GM12878 (cell line): Measurements from ENCODE around the gene CORO1C. TPM values are rescaled to one million over a fixed set of nuclear protein-coding genes. Genes with fewer than 3 reads are reported as not detected.

Experiments
- ATAC-seq: fragments of 200-7000 bp; cut with Tn5 transposase; 3 replicates; pipeline ENCODE4 v1.9.1; 2020; ENCODE audit warnings: mild to moderate bottlenecking, moderate library complexity
- BruUV-seq: library from RNA; stranded (reverse); fragments of 400-500 nt; replicated peaks from 2 replicates; lab custom pipeline; 2021; lab: Mats Ljungman, UMichigan
- CTCF ChIA-PET: fragments of 300-600 bp; sonication (Branson Sonifier 250); formaldehyde crosslinking; extraction: SDS; loops from one replicate; lab custom pipeline; 2021; ENCODE audit warnings: inconsistent platforms; lab: Yijun Ruan, JAX
- POLR2A ChIA-PET: fragments of 350-600 bp; formaldehyde crosslinking; extraction: SDS; loops from one replicate; lab custom pipeline; 2021; ENCODE audit warnings: inconsistent platforms; lab: Charles Lee
- RAD21 ChIA-PET: fragments of 300-600 bp; sonication (Branson Sonifier 250); formaldehyde crosslinking; loops from one replicate; lab custom pipeline; 2023; ENCODE audit warnings: antibody characterized with exemption; ENCODE audit not compliant: unreplicated experiment; lab: Charles Lee
- SMC1A ChIA-PET: fragments of 300-600 bp; sonication (Branson Sonifier 250); formaldehyde crosslinking; loops from one replicate; lab custom pipeline; 2023; ENCODE audit not compliant: unreplicated experiment, uncharacterized antibody; lab: Charles Lee
- DNase-seq: peaks from one replicate; pipeline ENCODE4 v3.0.0-alpha.2; 2011; ENCODE audit warnings: low read depth, low spot score
- FAIRE-seq: peaks from 3 replicates; lab custom pipeline; 2011; peaks lifted over from hg19 to GRCh38; lab: Jason Lieb, UNC
- H2AFZ ChIP-seq: 2 replicates; pipeline ENCODE4 v1.6.0; 2011; ENCODE audit warnings: low read depth, low read length, control low read depth; ENCODE audit not compliant: control insufficient read depth
- H3K27ac ChIP-seq: 2 replicates; pipeline ENCODE4 v1.5.1; 2011; ENCODE audit warnings: control low read depth; ENCODE audit not compliant: control insufficient read depth, insufficient read depth
- H3K27me3 ChIP-seq, 2 experiments: replicated peaks in 1 of 2; 2 replicates each; pipeline versions ENCODE4 v1.6.0 to v1.6.1; 2011; ENCODE audit warnings: low read length in 1 of 2; ENCODE audit not compliant: control insufficient read depth in 2 of 2, insufficient read depth in 2 of 2
- H3K36me3 ChIP-seq, 2 experiments: 2 replicates each; pipeline ENCODE4 v1.5.1; 2011; ENCODE audit warnings: low read length in 1 of 2; ENCODE audit not compliant: control insufficient read depth in 2 of 2, insufficient read depth in 2 of 2
- H3K4me1 ChIP-seq: 2 replicates; pipeline ENCODE4 v1.6.1; 2011; ENCODE audit warnings: mild to moderate bottlenecking, low read length, moderate library complexity, mixed read lengths; ENCODE audit not compliant: control insufficient read depth, insufficient read depth
- H3K4me2 ChIP-seq: 2 replicates; pipeline ENCODE4 v1.6.0; 2011; ENCODE audit warnings: control low read depth; ENCODE audit not compliant: control insufficient read depth, insufficient read depth
- H3K4me3 ChIP-seq: fragments of 200-600 bp; sonication (generic); 2 replicates; pipeline ENCODE4 v1.5.1; 2016
- H3K79me2 ChIP-seq: 2 replicates; pipeline ENCODE4 v1.6.0; 2011; ENCODE audit warnings: low read length; ENCODE audit not compliant: control insufficient read depth, insufficient read depth
- H3K9ac ChIP-seq: 2 replicates; pipeline ENCODE4 v1.8.0; 2011; ENCODE audit warnings: low read length, control low read depth, mixed read lengths; ENCODE audit not compliant: control insufficient read depth, insufficient read depth
- H3K9me3 ChIP-seq: replicated peaks from 3 replicates; pipeline ENCODE4 v1.5.1; 2011; ENCODE audit warnings: mild to moderate bottlenecking, low read length; ENCODE audit not compliant: control insufficient read depth, insufficient read depth
- H4K20me1 ChIP-seq: 2 replicates; pipeline ENCODE4 v1.6.0; 2011; ENCODE audit not compliant: control insufficient read depth, insufficient read depth
- ASH2L ChIP-seq: fragments of 300-600, 200-600 bp; sonication (generic); IDR thresholded peaks from 2 replicates; pipeline ENCODE4 v1.6.1; 2017; ENCODE audit warnings: low read depth, mild to moderate bottlenecking, borderline replicate concordance
- BACH1 ChIP-seq: fragments of 450-650 bp; IDR thresholded peaks from 2 replicates; pipeline ENCODE4 v1.6.1; 2017; ENCODE audit warnings: mild to moderate bottlenecking, borderline replicate concordance
- EED ChIP-seq: sonication (generic); IDR thresholded peaks from 2 replicates; pipeline ENCODE4 v1.6.1; 2016; ENCODE audit warnings: antibody characterized with exemption, low read depth
- IKZF2 ChIP-seq, 2 experiments: fragments of 450-650 bp; IDR thresholded peaks; 2 replicates each; pipeline ENCODE4 v1.6.1; 2017; ENCODE audit warnings: mild to moderate bottlenecking in 2 of 2, moderate library complexity in 2 of 2
- KAT2A ChIP-seq: conservative IDR thresholded peaks from 2 replicates; pipeline ENCODE4 v1.6.1; 2011; ENCODE audit warnings: low read depth, low read length; ENCODE audit not compliant: control insufficient read depth
- MEF2B ChIP-seq: fragments of 450-650 bp; IDR thresholded peaks from 2 replicates; pipeline ENCODE4 v1.6.1; 2018; ENCODE audit warnings: mild to moderate bottlenecking, moderate library complexity; ENCODE audit not compliant: partially characterized antibody, poor library complexity, severe bottlenecking
- NFXL1 ChIP-seq: fragments of 450-650 bp; IDR thresholded peaks from 2 replicates; pipeline ENCODE4 v1.6.1; 2017; ENCODE audit warnings: antibody characterized with exemption, mild to moderate bottlenecking, borderline replicate concordance
- NR2C1 ChIP-seq: fragments of 450-650 bp; IDR thresholded peaks from 2 replicates; pipeline ENCODE4 v1.6.1; 2017; ENCODE audit warnings: antibody characterized with exemption, mild to moderate bottlenecking, moderate library complexity
- NRF1 ChIP-seq: conservative IDR thresholded peaks from 2 replicates; pipeline ENCODE4 v1.6.1; 2011; ENCODE audit warnings: mild to moderate bottlenecking, low read depth, low read length, improper control_type of control experiment
- POLR2AphosphoS5 ChIP-seq: IDR thresholded peaks from 2 replicates; pipeline ENCODE4 v1.6.1; 2011; ENCODE audit warnings: mild to moderate bottlenecking, low read length, inconsistent platforms
- RAD21 ChIP-seq: IDR thresholded peaks from 2 replicates; pipeline ENCODE4 v1.6.1; 2011; ENCODE audit warnings: mild to moderate bottlenecking, low read depth, low read length, moderate library complexity; ENCODE audit not compliant: insufficient read depth
- RFX5 ChIP-seq: IDR thresholded peaks from 2 replicates; pipeline ENCODE4 v1.6.1; 2011; ENCODE audit warnings: low read depth, low read length, improper control_type of control experiment
- SMAD1 ChIP-seq: fragments of 450-650 bp; IDR thresholded peaks from 2 replicates; pipeline ENCODE4 v1.6.1; 2018; ENCODE audit warnings: mild to moderate bottlenecking, low read depth; ENCODE audit not compliant: partially characterized antibody
- SREBF1 ChIP-seq: IDR thresholded peaks from 2 replicates; pipeline ENCODE4 v1.6.1; 2012; ENCODE audit warnings: mild to moderate bottlenecking, low read length
- ZNF24 ChIP-seq: fragments of 450-650 bp; IDR thresholded peaks from 2 replicates; pipeline ENCODE4 v1.6.1; 2017; ENCODE audit warnings: antibody characterized with exemption, mild to moderate bottlenecking
- WGBS: methylation state at CpG from one replicate; pipeline ENCODE4 v1.1.6; 2016; ENCODE audit warnings: low lambda C conversion rate; ENCODE audit not compliant: insufficient replicate concordance, insufficient coverage; ENCODE audit errors: missing lambda C conversion rate; 5-methylcytosine and 5-hydroxymethylcytosine counted together
- in situ Hi-C: fragments of 300-500 bp; cut with MboI; formaldehyde crosslinking; loops from 9 replicates; pipeline ENCODE4 v1.14.3; 2018; ENCODE audit warnings: mixed read lengths
- intact Hi-C: fragments of 100-400 bp; cut with micrococcal nuclease; formaldehyde crosslinking; loops from one replicate; pipeline ENCODE4 v1.14.2; 2022; ENCODE audit not compliant: unreplicated experiment
- polyA plus RNA-seq, 11 experiments: library from polyadenylated mRNA; depleted of rRNA in 4 of 11; unstranded in 6 of 11; stranded (reverse) in 5 of 11; fragments of >200 nt; fragmentation: Nextera tagmentation in 4 of 11; fragmentation: Illumina TruSeq in 1 of 11; extraction: Ambion mirVana in 4 of 11; extraction: Trizol in 1 of 11; gene quantifications; 1 replicate in 1 of 11; 2 replicates in 10 of 11; pipeline versions ENCODE4 v1.2.1 to v1.2.3, GENCODE V29; 2011 to 2016; ENCODE audit warnings: inconsistent platforms in 2 of 11, missing spikeins in 2 of 11, low read depth in 1 of 11
- total RNA-seq, 4 experiments: library from RNA; depleted of rRNA in 3 of 4; stranded (reverse); fragments of >200 nt in 3 of 4; fragmentation: Illumina TruSeq in 1 of 4; extraction: Trizol in 1 of 4; gene quantifications; 2 replicates each; pipeline versions ENCODE4 v1.2.1 to v1.2.3, GENCODE V29; 2013 to 2021
- TF ChIP-seq, protein P1 (sequence below): fragments of 450-650 bp; formaldehyde crosslinking; IDR thresholded peaks from 2 replicates; pipeline ENCODE4 v1.4.0; 2022; ENCODE audit warnings: mild to moderate bottlenecking, moderate library complexity
- TF ChIP-seq, protein P2 (sequence below): fragments of 450-650 bp; IDR thresholded peaks from 2 replicates; pipeline ENCODE4 v1.6.1; 2017; ENCODE audit warnings: antibody characterized with exemption, mild to moderate bottlenecking, moderate library complexity

The CORO1C gene
- total and polyA plus RNA-seq, 10 of the 15 experiments (the other 5 are each of a cell fraction or from before 2014, with no cell fraction given): 52.7 to 254 (median 171) TPM

DNA sequence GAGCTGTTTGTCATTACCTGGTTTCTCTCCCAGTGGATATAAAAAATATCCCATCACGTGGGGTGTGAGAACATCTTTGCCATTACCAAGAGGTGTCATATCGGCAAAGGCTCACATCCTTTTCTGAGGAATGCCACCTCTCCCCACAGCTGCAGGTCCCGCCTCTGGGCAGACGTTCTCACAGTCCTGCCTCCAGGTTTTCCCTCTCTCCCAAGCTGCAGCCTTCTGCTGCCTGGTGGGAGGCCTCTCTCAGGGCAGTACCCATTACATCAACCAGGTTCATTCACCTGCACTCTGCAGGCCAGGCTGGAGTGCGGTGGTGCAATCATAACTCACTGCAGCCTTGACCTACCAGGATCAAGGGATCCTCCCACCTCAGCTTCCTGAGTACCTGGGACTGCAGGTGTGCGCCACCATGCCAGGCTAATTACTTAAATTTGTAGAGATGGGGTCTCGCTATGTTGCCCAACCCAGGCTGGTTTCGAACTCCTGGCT is 118.5 kb downstream of the CORO1C start (continued):
- TF ChIP-seq SREBF1: no peak

DNA sequence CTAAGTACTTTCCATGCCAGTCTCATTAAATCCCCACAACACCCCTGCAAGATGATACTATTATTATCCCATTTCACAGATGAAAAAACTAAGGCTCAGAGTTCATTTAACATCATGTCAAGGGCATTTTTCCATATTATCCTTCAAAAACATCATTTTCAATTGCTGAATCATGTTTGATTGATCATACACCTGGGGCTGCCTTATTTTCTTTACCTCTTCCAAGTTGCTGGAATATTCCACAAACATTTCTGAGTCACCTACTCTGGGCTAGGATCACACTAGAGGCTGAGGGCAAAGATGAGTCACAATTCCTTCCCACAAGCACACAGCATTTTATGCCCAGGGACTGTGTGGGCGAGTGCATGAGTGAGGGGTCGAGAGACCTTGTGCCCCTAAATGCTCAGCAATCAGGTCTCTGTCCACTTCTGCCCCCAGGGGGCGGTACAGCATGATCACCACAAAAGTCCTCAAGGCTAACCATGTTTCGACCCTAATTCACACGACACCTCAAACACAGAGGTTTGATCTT is 119.4 kb downstream of the CORO1C start:
- Histone ChIP-seq H3K36me3 (no peaks in the 10 kb centered on the region), H3K79me2 (no peaks in the 10 kb centered on the region), H2AFZ (no peak overlapping the region), H3K4me2 (no peak overlapping the region), H4K20me1 (no peaks in the 10 kb centered on the region), H3K9ac (no peak overlapping the region), H3K4me3 (no peak overlapping the region), H3K9me3 (peaks cover 13% of the 10 kb centered on the region; the same call in 2 of the 3 replicates), H3K4me1 (peaks cover 51% of the 10 kb centered on the region), H3K27me3 (no peaks in the 10 kb centered on the region), H3K27ac (no peak overlapping the region)
- intact Hi-C loops (no loop called here), in situ Hi-C loops (no loop called here)
- 46% methylated on average over 5 of the region's 5 CpGs for WGBS
- peak; percentile 5; the same call in 1 of the 3 replicates for ATAC-seq
- ChIA-PET SMC1A (interaction anchor here (0.9 to 11.4 kb wide), 3 partner anchors 18 to 191 kb away, joined by 3 to 718 read pairs (median 3); partner anchors contain the start of genes ISCU and SART3), CTCF (interaction anchor here (0.7 to 17.2 kb wide), 5 partner anchors 23 to 190 kb away, joined by 3 to 866 read pairs (median 3); partner anchors contain the start of genes ISCU and SART3), RAD21 (interaction anchor here (0.6 to 15.9 kb wide), 3 partner anchors 14 to 44 kb away, joined by 3 to 633 read pairs (median 6); partner anchors contain the start of genes ISCU, SART3, SELPLG and TMEM119), POLR2A (interaction anchor here (0.6 to 3.5 kb wide), 4 partner anchors 23 to 52 kb away, joined by 3 to 44 read pairs (median 4); no protein-coding TSS in a partner anchor)
- BruUV-seq: no TSS peak
- DNase-seq: no peak
- no peak for FAIRE-seq
- TF ChIP-seq BACH1 (no peak), NR2C1 (no peak), RAD21 (peak; percentile 35; the same call in 1 of the 2 replicates), RFX5 (no peak), NRF1 (no peak), EED (no peak), ZNF24 (no peak), IKZF2 (IDR thresholded peaks at IDR 0.05) (no peak), NFXL1 (no peak), POLR2AphosphoS5 (no peak), MEF2B (no peak), KAT2A (no peak), ASH2L (no peak), SMAD1 (no peak)
- TF ChIP-seq, protein P1, sequence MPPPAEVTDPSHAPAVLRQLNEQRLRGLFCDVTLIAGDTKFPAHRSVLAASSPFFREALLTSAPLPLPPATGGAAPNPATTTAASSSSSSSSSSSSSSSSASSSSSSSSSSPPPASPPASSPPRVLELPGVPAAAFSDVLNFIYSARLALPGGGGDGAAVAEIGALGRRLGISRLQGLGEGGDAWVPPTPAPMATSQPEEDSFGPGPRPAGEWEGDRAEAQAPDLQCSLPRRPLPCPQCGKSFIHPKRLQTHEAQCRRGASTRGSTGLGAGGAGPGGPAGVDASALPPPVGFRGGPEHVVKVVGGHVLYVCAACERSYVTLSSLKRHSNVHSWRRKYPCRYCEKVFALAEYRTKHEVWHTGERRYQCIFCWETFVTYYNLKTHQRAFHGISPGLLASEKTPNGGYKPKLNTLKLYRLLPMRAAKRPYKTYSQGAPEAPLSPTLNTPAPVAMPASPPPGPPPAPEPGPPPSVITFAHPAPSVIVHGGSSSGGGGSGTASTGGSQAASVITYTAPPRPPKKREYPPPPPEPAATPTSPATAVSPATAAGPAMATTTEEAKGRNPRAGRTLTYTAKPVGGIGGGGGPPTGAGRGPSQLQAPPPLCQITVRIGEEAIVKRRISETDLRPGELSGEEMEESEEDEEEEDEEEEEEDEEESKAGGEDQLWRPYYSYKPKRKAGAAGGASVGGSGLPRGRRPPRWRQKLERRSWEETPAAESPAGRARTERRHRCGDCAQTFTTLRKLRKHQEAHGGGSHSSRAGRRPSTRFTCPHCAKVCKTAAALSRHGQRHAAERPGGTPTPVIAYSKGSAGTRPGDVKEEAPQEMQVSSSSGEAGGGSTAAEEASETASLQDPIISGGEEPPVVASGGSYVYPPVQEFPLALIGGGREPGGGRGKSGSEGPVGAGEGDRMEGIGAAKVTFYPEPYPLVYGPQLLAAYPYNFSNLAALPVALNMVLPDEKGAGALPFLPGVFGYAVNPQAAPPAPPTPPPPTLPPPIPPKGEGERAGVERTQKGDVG (CRISPR knock-in tag): no peak
- TF ChIP-seq, protein P2, sequence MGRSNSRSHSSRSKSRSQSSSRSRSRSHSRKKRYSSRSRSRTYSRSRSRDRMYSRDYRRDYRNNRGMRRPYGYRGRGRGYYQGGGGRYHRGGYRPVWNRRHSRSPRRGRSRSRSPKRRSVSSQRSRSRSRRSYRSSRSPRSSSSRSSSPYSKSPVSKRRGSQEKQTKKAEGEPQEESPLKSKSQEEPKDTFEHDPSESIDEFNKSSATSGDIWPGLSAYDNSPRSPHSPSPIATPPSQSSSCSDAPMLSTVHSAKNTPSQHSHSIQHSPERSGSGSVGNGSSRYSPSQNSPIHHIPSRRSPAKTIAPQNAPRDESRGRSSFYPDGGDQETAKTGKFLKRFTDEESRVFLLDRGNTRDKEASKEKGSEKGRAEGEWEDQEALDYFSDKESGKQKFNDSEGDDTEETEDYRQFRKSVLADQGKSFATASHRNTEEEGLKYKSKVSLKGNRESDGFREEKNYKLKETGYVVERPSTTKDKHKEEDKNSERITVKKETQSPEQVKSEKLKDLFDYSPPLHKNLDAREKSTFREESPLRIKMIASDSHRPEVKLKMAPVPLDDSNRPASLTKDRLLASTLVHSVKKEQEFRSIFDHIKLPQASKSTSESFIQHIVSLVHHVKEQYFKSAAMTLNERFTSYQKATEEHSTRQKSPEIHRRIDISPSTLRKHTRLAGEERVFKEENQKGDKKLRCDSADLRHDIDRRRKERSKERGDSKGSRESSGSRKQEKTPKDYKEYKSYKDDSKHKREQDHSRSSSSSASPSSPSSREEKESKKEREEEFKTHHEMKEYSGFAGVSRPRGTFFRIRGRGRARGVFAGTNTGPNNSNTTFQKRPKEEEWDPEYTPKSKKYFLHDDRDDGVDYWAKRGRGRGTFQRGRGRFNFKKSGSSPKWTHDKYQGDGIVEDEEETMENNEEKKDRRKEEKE: no peak
